NCI-H1048 (cell line): Measurements from ENCODE around the gene IL10RB.
"Not testable (repeated sequence)": the region's sequence is repeated elsewhere in the genome, so short reads cannot be mapped to it uniquely, and the experiment has no call there.

Experiments
- DNase-seq: peaks from one replicate; lab custom pipeline; 2025; lab: John Stamatoyannopoulos, UW

The IL10RB gene

GRCh38 chr21:33266050-33266788 is at the start of gene IL10RB:
IL10RB (plus strand) TSS chr21:33266367; CDS start chr21:33266466, 99 bp downstream.
- no peak for DNase-seq

- no peak for DNase-seq
Observed at GRCh38 chr21:33217138-33217520, 49.0 kb upstream of the IL10RB start.

GRCh38 chr21:33219300-33219699 is 46.9 kb upstream of the IL10RB start:
- DNase-seq = no peak

GRCh38 chr21:33219954-33220353 is 46.2 kb upstream of the IL10RB start:
- no peak for DNase-seq

- DNase-seq = not testable (repeated sequence)
Observed at GRCh38 chr21:33225376-33225775, 40.8 kb upstream of the IL10RB start.

- no peak for DNase-seq
Observed at GRCh38 chr21:33228455-33228854, 37.7 kb upstream of the IL10RB start.

GRCh38 chr21:33229099-33229783 is 36.9 kb upstream of the IL10RB start:
- no peak for DNase-seq

GRCh38 chr21:33229784-33230544 is 36.2 kb upstream of the IL10RB start, which contains the start of gene IFNAR2:
IFNAR2 (plus strand) TSS chr21:33229938; CDS start chr21:33241923, 11,985 bp downstream.
- DNase-seq = no peak

- no peak for DNase-seq
Observed at GRCh38 chr21:33230545-33231324, 35.4 kb upstream of the IL10RB start.

GRCh38 chr21:33231526-33231925 is 34.6 kb upstream of the IL10RB start:
- DNase-seq = no peak

- DNase-seq = no peak
Observed at GRCh38 chr21:33232291-33233034, 33.7 kb upstream of the IL10RB start.

GRCh38 chr21:33234635-33235520 is 31.3 kb upstream of the IL10RB start:
- DNase-seq = no peak

- no peak for DNase-seq
Observed at GRCh38 chr21:33236013-33236686, 30.0 kb upstream of the IL10RB start.

GRCh38 chr21:33236766-33237165 is 29.4 kb upstream of the IL10RB start:
- no peak for DNase-seq

- DNase-seq = no peak
Observed at GRCh38 chr21:33237486-33237885, 28.7 kb upstream of the IL10RB start.

- no peak for DNase-seq
Observed at GRCh38 chr21:33238146-33238545, 28.0 kb upstream of the IL10RB start.

- no peak for DNase-seq
Observed at GRCh38 chr21:33238565-33239255, 27.5 kb upstream of the IL10RB start.

- not testable (repeated sequence) for DNase-seq
Observed at GRCh38 chr21:33239559-33240127, 26.5 kb upstream of the IL10RB start.

GRCh38 chr21:33240404-33240803 is 25.8 kb upstream of the IL10RB start:
- DNase-seq = no peak
